ENCODE data around the gene APCDD1L.
A peak's percentile ranks its signal among the peaks of the same experiment; 100 is the strongest.

APCDD1L gene

DNA sequence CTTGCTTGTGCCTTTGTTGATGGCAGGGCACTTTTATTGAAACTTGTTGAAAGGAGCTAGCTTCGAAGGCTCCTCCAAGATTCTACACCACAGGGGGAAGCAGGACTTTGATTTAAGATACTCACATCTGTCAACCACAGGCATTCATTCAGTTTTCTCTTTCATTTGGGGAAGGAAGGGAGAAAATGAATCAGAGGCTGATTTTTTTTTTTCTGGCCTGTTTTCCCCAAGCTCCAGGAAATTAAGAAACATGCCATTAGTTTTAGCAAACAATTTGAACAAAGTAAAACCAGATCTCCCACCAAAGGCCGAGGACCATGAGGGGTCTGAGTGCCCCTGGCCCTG lies 8.7 kb upstream of the APCDD1L start:
- peak; percentile 53 for DNase-seq (ENCODE audit: low read depth)
- in situ Hi-C loops (cut with HindIII; ENCODE audit: low sequenced_read_pairs): no loop called here
- TF ChIP-seq, protein P1, sequence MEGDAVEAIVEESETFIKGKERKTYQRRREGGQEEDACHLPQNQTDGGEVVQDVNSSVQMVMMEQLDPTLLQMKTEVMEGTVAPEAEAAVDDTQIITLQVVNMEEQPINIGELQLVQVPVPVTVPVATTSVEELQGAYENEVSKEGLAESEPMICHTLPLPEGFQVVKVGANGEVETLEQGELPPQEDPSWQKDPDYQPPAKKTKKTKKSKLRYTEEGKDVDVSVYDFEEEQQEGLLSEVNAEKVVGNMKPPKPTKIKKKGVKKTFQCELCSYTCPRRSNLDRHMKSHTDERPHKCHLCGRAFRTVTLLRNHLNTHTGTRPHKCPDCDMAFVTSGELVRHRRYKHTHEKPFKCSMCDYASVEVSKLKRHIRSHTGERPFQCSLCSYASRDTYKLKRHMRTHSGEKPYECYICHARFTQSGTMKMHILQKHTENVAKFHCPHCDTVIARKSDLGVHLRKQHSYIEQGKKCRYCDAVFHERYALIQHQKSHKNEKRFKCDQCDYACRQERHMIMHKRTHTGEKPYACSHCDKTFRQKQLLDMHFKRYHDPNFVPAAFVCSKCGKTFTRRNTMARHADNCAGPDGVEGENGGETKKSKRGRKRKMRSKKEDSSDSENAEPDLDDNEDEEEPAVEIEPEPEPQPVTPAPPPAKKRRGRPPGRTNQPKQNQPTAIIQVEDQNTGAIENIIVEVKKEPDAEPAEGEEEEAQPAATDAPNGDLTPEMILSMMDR (IDR thresholded peaks at IDR 0.05; ENCODE audit: low read depth, low read length, missing control alignments): no peak
- H3K4me3 ChIP-seq (ENCODE audit: low read depth, low read length): no peak overlapping the region

DNA sequence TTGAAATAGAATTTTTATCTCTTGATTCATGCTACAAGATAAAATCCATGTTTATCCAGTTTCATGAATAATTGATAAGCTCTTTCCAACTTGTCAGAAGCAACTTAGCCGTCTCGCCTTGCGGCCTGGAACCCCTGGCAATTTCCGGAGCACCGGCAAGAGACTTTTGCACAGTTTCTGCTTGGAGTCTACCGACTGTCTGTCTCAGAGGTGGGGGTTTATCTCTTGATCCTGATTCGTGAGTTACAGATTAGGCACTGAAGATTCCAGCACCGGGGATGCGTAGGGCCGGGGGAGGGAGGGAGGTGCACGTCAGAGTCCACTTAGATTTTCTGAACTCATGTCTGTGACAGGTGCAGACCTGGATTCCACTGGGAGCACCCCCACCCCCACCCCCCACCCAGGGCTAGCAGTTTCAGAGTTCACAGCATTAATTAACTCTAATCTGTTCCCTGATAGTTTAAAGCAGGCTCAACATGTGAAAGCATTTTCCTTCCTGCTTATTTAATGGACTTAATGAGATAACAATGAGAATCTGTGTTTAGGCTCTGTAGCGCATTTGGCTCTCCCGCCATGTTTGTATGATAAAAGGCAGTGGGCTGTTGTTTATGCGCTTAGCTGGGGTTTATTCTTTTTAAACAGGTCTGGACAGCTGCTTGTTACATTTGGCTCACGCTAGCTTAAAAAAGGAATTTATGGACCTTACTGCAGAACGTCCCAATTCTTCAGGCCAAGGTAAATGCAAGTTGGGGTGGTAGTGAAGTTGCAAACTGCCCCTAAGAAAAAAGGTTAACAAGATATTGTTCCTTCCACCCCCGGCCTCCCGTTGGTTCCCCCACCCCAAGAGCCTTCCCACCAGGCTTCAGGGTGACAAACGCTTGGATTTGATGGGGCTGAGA lies 8.1 kb upstream of the APCDD1L start:
- TF ChIP-seq, protein P1 (IDR thresholded peaks at IDR 0.05; ENCODE audit: low read depth, low read length, missing control alignments): no peak
- H3K4me3 ChIP-seq (ENCODE audit: low read depth, low read length): no peak overlapping the region

DNA sequence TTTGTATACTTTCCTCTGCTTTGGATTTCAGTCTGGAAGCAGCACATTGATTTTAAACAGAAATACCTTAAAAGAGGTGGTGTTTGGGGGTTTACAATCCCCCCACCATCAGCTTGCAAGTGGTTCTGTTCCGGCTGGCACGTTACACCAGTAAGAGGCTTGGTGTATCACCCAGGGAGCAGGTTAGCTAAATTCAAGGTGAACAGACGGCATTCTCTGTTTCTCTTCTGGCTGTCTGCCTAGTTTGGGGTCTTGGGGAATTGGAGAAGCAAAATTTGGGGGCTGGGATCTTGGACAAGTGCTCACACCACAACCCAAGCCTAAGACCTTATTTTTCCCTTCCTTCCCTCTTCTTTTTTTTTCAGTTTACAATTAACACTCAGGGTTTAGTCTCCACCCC lies 7.5 kb upstream of the APCDD1L start:
- DNase-seq (ENCODE audit: low read depth): no peak
- no peak overlapping the region for H3K4me3 ChIP-seq (ENCODE audit: low read depth, low read length)
- in situ Hi-C loops (cut with HindIII; ENCODE audit: low sequenced_read_pairs): no loop called here
- TF ChIP-seq, protein P1 (IDR thresholded peaks at IDR 0.05; ENCODE audit: low read depth, low read length, missing control alignments): no peak

More for the DNA sequence above, 8.1 kb upstream of the APCDD1L start:
- in situ Hi-C loops (cut with HindIII; ENCODE audit: low sequenced_read_pairs): no loop called here
- no peak for DNase-seq (ENCODE audit: low read depth)

DNA sequence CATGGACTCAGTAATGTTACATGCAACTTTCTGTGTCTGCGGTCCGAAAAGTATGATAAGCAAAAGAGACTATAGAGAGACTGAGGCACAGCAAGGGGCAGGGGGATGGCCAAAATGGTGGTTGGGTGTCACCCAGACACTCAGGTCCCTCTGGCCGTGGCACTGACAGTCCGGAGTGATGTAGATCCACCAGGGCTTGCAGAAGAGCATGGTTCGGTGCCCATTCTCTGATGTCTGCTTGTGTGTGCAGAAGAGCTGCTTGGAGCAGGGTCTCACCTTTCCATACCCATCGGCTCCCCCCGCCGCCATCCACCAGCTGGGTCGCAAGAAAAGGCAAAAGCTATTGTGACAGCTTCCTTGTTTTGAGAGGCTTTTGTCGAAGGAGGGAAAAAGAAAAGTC lies 6.6 kb upstream of the APCDD1L start:
- no peak for DNase-seq (ENCODE audit: low read depth)
- TF ChIP-seq, protein P1 (IDR thresholded peaks at IDR 0.05; ENCODE audit: low read depth, low read length, missing control alignments): no peak
- H3K4me3 ChIP-seq (ENCODE audit: low read depth, low read length): no peak overlapping the region
- in situ Hi-C loops (cut with HindIII; ENCODE audit: low sequenced_read_pairs): no loop called here

DNA sequence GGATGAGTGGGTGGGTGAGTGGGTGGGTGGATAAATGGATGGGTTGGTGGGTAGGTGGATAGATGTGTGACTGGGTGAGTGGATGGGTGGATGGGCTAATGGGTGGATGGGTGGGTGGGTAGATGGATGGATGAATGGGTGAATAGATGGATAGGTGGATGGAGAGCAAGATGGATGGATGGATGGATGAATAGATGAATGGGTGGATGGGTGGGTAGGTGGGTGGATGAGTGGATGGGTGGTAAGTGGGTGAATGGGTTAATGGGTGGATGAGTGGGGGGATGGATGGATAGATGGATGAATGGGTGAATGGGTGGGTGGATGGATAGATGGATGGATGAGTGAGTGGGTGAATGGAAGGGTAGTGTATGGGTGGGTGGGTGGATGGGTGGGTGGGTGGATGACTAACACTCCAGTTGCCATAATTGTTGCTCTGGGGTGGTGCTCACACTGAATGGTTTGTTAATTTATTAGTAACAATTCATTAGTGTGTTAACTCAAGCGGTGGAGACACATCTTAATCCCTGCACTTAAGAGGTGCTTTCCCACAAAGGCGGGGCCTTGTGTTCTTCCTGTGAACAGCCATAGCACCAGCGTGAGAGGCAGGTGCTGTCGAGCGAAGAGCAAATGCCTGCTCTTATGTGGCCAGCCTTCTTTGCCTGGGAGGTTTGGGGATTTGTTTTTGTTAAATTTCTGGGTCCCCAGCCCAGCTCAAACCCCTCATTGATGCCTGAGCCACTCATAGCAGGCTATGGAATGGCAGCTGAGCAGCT lies 4.9 kb upstream of the APCDD1L start:
- H3K4me3 ChIP-seq (ENCODE audit: low read depth, low read length): no peak overlapping the region
- TF ChIP-seq, protein P1 (IDR thresholded peaks at IDR 0.05; ENCODE audit: low read depth, low read length, missing control alignments): no peak
- no peak for DNase-seq (ENCODE audit: low read depth)
- in situ Hi-C loops (cut with HindIII; ENCODE audit: low sequenced_read_pairs): no loop called here

DNA sequence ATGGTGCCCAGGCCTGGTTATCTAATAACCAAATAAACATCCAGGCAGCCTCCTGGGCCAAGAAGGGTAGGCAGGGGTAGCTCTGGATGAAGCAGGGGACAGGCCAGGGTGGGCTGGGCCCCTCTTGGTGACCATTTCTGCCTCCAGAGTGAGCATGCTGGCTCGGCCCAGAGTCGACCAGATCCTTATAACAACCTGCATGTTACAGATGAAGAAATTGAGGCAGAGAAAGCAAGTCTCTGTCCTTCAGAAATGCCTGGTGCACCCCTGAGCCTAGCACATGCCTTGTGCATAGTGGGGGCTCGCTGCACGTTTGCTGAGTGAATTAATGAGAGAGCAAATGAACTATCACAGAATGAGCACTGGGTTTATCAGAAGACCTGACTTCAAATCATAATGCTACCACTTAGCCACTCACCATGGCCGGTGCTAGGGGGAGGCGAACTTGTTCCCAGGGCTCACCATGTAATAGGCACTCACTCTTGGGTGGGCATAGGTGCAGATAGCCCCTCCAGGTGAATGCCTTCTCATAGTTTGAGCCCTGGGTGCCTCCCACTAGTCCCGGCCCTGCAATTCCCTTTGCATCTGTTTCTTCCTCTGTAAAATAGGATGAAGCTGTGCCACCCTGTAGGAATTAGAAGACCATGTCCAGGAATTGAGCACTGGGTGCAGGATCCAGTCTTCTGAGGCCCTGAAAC lies 3.8 kb upstream of the APCDD1L start:
- DNase-seq (ENCODE audit: low read depth): no peak
- in situ Hi-C loops (cut with HindIII; ENCODE audit: low sequenced_read_pairs): no loop called here
- H3K4me3 ChIP-seq (ENCODE audit: low read depth, low read length): no peak overlapping the region
- TF ChIP-seq, protein P1 (IDR thresholded peaks at IDR 0.05; ENCODE audit: low read depth, low read length, missing control alignments): no peak

Data from astrocyte of the cerebellum (primary cell).